AG04449 (cell line): ENCODE results near the gene APC2.

Experiments
- CTCF ChIA-PET: fragments of 350-600 bp; formaldehyde crosslinking; extraction: SDS; loops from one replicate; lab custom pipeline; 2021; ENCODE audit warnings: antibody characterized with exemption; lab: Yijun Ruan, JAX
- POLR2A ChIA-PET: fragments of 400-600, 350-600 bp; formaldehyde crosslinking; extraction: SDS; loops from one replicate; lab custom pipeline; 2020; ENCODE audit warnings: antibody characterized with exemption, inconsistent platforms; lab: Yijun Ruan, JAX
- DNase-seq: peaks from one replicate; pipeline ENCODE4 v3.0.0-alpha.2; 2010; ENCODE audit warnings: low read depth, low spot score
- H3K4me3 ChIP-seq: 2 replicates; pipeline ENCODE4 v1.5.1; 2011; ENCODE audit warnings: low read depth, mild to moderate bottlenecking, control low read depth, low read length
- CTCF ChIP-seq: IDR thresholded peaks from one replicate; pipeline ENCODE4 v1.5.1; 2011; ENCODE audit warnings: mild to moderate bottlenecking, moderate library complexity, low read length, control low read depth, inconsistent platforms; ENCODE audit not compliant: insufficient read depth; ENCODE audit errors: missing control alignments

APC2 gene

GRCh38 chr19:1424192-1424955, 25.5 kb upstream of the APC2 start:
- H3K4me3 ChIP-seq, result no peak overlapping the region
- POLR2A ChIA-PET, result interaction anchor here (0.6 kb wide), 1 partner anchor 188 kb away, joined by 3 read pairs; no protein-coding TSS in a partner anchor
- CTCF ChIA-PET, result interaction anchor here (1.0 to 1.9 kb wide), 4 partner anchors 9 to 22 kb away, joined by 4 to 6 read pairs (median 4); no protein-coding TSS in a partner anchor
- no peak for DNase-seq
- TF ChIP-seq CTCF, result no peak

DNA sequence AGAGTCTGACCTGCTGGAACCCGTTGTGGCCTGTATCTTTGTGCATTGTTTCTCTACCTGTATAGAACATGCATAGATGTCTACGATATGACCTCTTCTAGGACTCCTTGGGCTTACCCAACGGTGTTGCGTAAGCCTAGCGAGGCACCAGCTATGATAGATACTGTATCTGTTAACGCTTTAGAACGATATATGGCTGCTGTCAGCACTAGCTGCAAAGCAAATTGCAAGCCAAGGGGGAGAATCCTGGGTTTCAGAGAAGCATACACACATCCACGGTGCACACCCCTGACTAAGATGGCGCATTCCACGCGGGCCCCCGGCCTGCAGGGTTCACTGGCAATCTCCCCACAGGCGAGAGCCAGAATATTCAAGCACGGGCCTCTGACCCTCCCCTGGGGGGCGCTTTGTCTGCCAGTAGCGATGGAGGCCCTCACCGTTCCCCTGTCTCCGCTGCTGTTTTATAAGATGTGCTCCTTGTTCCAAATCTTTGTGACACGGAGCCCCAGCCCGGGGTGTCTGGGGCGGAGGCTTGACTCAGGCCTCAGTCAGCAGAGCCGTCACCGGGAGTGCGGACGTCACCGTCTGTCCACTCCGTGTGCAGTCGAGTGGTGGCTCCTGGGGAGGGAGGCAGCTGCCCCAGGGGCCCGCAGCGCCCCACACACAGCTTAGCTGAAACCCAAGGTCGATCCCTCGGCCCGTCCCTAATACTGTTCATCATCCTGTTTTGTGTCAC, 24.7 kb upstream of the APC2 start:
- CTCF ChIA-PET, result interaction anchor here (1.9 kb wide), 1 partner anchor 23 kb away, joined by 6 read pairs; no protein-coding TSS in a partner anchor
- no peak overlapping the region for H3K4me3 ChIP-seq
- DNase-seq, result no peak
- TF ChIP-seq CTCF, result no peak
- POLR2A ChIA-PET, result no interaction called here

DNA sequence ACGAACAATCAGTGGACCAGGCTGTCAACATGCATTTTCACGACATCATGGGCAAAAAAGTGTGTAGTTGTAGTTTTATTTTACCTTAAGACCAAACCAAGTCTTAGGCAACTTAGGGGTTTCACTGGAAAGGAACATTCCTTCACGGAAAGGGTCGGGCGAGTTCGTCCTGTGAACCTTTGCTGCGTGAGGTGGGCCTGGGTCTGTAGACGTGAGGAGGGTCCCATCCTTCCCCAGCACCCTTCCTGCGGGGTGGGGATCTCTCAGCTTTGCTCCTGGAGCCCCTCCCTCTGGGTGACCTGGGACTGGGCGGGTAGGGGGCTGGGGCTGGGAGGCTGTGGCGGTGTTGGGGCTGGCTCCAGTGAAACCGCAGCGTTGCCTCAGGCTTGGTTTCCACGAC, 24.0 kb upstream of the APC2 start:
- ChIA-PET POLR2A (no interaction called here), CTCF (interaction anchor here (1.9 to 2.1 kb wide), 2 partner anchors 12 to 24 kb away, joined by 6 read pairs; no protein-coding TSS in a partner anchor)
- TF ChIP-seq CTCF, result no peak
- H3K4me3 ChIP-seq, result no peak overlapping the region
- no peak for DNase-seq

GRCh38 chr19:1426736-1427135, 23.2 kb upstream of the APC2 start:
- no peak for DNase-seq
- ChIA-PET CTCF (interaction anchor here (2.1 kb wide), 1 partner anchor 11 kb away, joined by 6 read pairs; no protein-coding TSS in a partner anchor), POLR2A (interaction anchor here (0.6 kb wide), 1 partner anchor 901 kb away, joined by 3 read pairs; no protein-coding TSS in a partner anchor)
- no peak overlapping the region for H3K4me3 ChIP-seq
- no peak for TF ChIP-seq CTCF

GRCh38 chr19:1427221-1427920, 22.6 kb upstream of the APC2 start:
- CTCF ChIA-PET, result interaction anchor here (1.0 to 2.1 kb wide), 2 partner anchors 10 to 13 kb away, joined by 3 to 6 read pairs; no protein-coding TSS in a partner anchor
- POLR2A ChIA-PET, result interaction anchor here (0.6 kb wide), 2 partner anchors 9 to 900 kb away, joined by 3 read pairs; no protein-coding TSS in a partner anchor
- no peak for DNase-seq
- no peak overlapping the region for H3K4me3 ChIP-seq
- TF ChIP-seq CTCF, result no peak
